AG09309 (cell line): ENCODE measurements around the gene ADSS1.

Source experiments
- DNase-seq: peaks from one replicate; pipeline ENCODE4 v3.0.0-alpha.2; 2010; ENCODE audit warnings: low read depth
- H3K4me3 ChIP-seq: 2 replicates; pipeline ENCODE4 v1.5.1; 2011; ENCODE audit warnings: mild to moderate bottlenecking, low read depth, low read length, moderate library complexity; ENCODE audit not compliant: control insufficient read depth
- TF ChIP-seq, protein P1 (sequence below): IDR thresholded peaks from 2 replicates; pipeline ENCODE4 v1.5.1; 2011; ENCODE audit warnings: mild to moderate bottlenecking, low read depth, low read length, inconsistent platforms; ENCODE audit not compliant: insufficient read depth, control insufficient read depth; ENCODE audit errors: missing control alignments

ADSS1 gene

GRCh38 chr14:104709387-104710039 is 14.5 kb upstream of the ADSS1 start:
- TF ChIP-seq, protein P1, sequence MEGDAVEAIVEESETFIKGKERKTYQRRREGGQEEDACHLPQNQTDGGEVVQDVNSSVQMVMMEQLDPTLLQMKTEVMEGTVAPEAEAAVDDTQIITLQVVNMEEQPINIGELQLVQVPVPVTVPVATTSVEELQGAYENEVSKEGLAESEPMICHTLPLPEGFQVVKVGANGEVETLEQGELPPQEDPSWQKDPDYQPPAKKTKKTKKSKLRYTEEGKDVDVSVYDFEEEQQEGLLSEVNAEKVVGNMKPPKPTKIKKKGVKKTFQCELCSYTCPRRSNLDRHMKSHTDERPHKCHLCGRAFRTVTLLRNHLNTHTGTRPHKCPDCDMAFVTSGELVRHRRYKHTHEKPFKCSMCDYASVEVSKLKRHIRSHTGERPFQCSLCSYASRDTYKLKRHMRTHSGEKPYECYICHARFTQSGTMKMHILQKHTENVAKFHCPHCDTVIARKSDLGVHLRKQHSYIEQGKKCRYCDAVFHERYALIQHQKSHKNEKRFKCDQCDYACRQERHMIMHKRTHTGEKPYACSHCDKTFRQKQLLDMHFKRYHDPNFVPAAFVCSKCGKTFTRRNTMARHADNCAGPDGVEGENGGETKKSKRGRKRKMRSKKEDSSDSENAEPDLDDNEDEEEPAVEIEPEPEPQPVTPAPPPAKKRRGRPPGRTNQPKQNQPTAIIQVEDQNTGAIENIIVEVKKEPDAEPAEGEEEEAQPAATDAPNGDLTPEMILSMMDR: no peak
- H3K4me3 ChIP-seq: no peak overlapping the region
- no peak for DNase-seq

- TF ChIP-seq, protein P1: no peak
- H3K4me3 ChIP-seq: no peak overlapping the region
- no peak for DNase-seq
Observed at GRCh38 chr14:104710071-104710735, 13.8 kb upstream of the ADSS1 start.

DNA sequence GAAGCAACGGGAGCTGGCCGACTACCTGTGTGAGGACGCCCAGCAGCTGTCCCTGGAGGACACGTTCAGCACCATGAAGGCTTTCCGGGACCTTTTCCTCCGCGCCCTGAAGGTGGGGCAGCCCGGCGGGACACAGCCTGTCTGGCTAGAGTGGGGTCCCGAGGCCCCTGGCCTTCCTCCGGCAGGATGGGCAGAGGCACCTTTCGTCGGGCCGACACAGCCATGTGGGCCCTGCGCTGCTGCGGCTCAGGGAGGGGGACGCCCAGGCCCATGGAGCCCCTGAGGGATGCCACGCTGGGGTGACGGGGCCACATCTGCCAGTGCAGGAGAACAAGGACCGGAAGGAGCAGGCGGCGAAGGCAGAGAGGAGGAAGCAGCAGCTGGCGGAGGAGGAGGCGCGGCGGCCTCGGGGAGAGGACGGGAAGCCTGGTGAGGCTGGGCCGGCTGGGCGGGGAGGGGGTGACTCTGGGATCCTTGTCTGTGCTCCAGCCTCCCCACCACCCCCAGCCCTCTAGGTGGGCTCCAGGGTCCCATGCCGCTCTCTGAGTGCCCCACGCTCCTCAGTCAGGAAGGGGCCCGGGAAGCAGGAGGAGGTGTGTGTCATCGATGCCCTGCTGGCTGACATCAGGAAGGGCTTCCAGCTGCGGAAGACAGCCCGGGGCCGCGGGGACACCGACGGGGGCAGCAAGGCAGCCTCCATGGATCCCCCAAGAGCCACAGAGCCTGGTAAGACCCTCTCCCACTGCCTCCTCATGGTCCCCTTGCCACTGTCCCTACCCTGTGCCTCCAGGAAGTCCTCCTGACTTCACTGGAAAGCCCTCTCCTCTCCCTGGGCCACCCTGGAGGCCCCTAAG is 10.9 kb upstream of the ADSS1 start:
- no peak overlapping the region for H3K4me3 ChIP-seq
- DNase-seq: no peak
- TF ChIP-seq, protein P1: no peak

- no peak for DNase-seq
- no peak overlapping the region for H3K4me3 ChIP-seq
- TF ChIP-seq, protein P1: no peak
Observed at GRCh38 chr14:104714066-104714465, 10.0 kb upstream of the ADSS1 start.

- TF ChIP-seq, protein P1: no peak
- no peak for DNase-seq
- H3K4me3 ChIP-seq: no peak overlapping the region
Observed at GRCh38 chr14:104714681-104715080, 9.3 kb upstream of the ADSS1 start.

DNA sequence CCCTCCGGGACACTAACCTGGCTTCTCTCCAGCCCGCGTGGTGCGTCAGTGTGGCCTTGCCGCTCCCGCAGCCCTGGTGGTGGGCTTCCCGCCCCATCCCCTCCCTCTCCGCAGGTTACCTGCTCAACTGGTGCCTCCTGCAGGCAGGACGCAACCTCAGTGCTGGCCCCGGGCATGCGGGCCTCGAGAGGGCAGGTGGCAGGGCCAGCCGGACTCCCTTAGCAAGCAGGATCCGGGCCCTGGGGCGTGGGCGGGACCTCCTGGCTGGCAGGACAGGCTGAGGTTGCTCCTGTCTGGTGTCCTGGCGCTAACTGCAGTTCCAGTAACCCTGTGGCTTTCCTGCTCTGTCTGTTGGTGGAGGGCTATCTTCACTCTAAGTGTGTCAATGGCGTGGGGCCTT is 8.6 kb upstream of the ADSS1 start:
- TF ChIP-seq, protein P1: no peak
- H3K4me3 ChIP-seq: no peak overlapping the region
- DNase-seq: no peak
